ENCODE measurements around the gene NPNT.

Gene NPNT

DNA sequence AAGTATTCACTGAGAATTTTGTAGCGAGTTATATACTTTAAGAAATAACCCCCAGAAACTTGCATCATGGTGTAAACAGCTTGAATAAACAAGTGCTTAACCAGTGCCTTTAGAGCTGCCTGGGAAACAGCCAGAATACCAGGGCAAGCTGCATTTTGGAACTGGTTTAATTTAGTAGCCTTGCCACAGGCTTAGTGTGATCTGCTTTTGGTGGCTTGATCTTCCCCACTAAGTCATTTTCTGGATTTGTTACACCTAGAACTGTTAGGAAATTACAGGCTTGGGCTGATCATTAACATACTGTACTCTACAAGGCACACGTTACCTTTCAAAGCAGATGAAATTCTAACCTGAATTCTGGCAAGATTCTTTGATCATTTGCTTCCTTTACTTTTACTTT is 35.4 kb downstream of the NPNT start:
- no peak for DNase-seq (ENCODE audit: low spot score in 2 of 2)
- H3K4me1 Mint-ChIP-seq: no peaks in the 10 kb centered on the region

GRCh38 chr4:105933083-105933482 is 37.8 kb downstream of the NPNT start:
- no peaks in the 10 kb centered on the region for H3K27me3 Mint-ChIP-seq
- H3K9me3 Mint-ChIP-seq: no peaks in the 10 kb centered on the region
- no peak for ATAC-seq (replicated peaks; ENCODE audit: extremely low read depth, poor library complexity, severe bottlenecking)
- H3K27ac Mint-ChIP-seq (ENCODE audit: low read depth): no peak overlapping the region
- no peak overlapping the region for H3K4me3 Mint-ChIP-seq
- H3K4me1 Mint-ChIP-seq: no peaks in the 10 kb centered on the region
- no peak for DNase-seq (ENCODE audit: low spot score in 2 of 2)
- H3K36me3 Mint-ChIP-seq (ENCODE audit: insufficient read depth): no peaks in the 10 kb centered on the region

More for the DNA sequence above, 35.4 kb downstream of the NPNT start:
- Mint-ChIP-seq H3K27me3 (no peaks in the 10 kb centered on the region), H3K9me3 (no peaks in the 10 kb centered on the region), H3K27ac (ENCODE audit: low read depth) (no peak overlapping the region), H3K4me3 (no peak overlapping the region), H3K36me3 (ENCODE audit: insufficient read depth) (no peaks in the 10 kb centered on the region)
- ATAC-seq (replicated peaks; ENCODE audit: extremely low read depth, poor library complexity, severe bottlenecking): no peak

- H3K9me3 Mint-ChIP-seq: no peaks in the 10 kb centered on the region
- no peaks in the 10 kb centered on the region for H3K36me3 Mint-ChIP-seq (ENCODE audit: insufficient read depth)
- no peaks in the 10 kb centered on the region for H3K4me1 Mint-ChIP-seq
- H3K27ac Mint-ChIP-seq (ENCODE audit: low read depth): no peak overlapping the region
- no peaks in the 10 kb centered on the region for H3K27me3 Mint-ChIP-seq
- H3K4me3 Mint-ChIP-seq: no peak overlapping the region
- ATAC-seq (replicated peaks; ENCODE audit: extremely low read depth, poor library complexity, severe bottlenecking) (no peak), DNase-seq (ENCODE audit: low spot score in 2 of 2) (no peak)
Observed at GRCh38 chr4:105934386-105934785, 39.1 kb downstream of the NPNT start.

GRCh38 chr4:105936901-105937300 is 41.6 kb downstream of the NPNT start:
- no peak for DNase-seq (ENCODE audit: low spot score in 2 of 2)
- Mint-ChIP-seq H3K4me3 (no peak overlapping the region), H3K36me3 (ENCODE audit: insufficient read depth) (no peaks in the 10 kb centered on the region), H3K27me3 (no peaks in the 10 kb centered on the region), H3K9me3 (no peaks in the 10 kb centered on the region), H3K4me1 (no peaks in the 10 kb centered on the region), H3K27ac (ENCODE audit: low read depth) (no peak overlapping the region)
- ATAC-seq (replicated peaks; ENCODE audit: extremely low read depth, poor library complexity, severe bottlenecking): no peak

GRCh38 chr4:105937759-105938158 is 42.5 kb downstream of the NPNT start:
- Mint-ChIP-seq H3K27me3 (no peaks in the 10 kb centered on the region), H3K36me3 (ENCODE audit: insufficient read depth) (no peaks in the 10 kb centered on the region), H3K27ac (ENCODE audit: low read depth) (no peak overlapping the region), H3K4me3 (no peak overlapping the region), H3K4me1 (no peaks in the 10 kb centered on the region), H3K9me3 (no peaks in the 10 kb centered on the region)
- ATAC-seq (replicated peaks; ENCODE audit: extremely low read depth, poor library complexity, severe bottlenecking): no peak
- no peak for DNase-seq (ENCODE audit: low spot score in 2 of 2)

- DNase-seq (ENCODE audit: low spot score in 2 of 2) (no peak), ATAC-seq (replicated peaks; ENCODE audit: extremely low read depth, poor library complexity, severe bottlenecking) (no peak)
- H3K9me3 Mint-ChIP-seq: peaks cover 10% of the 10 kb centered on the region
- H3K27ac Mint-ChIP-seq (ENCODE audit: low read depth): no peak overlapping the region
- H3K4me3 Mint-ChIP-seq: no peak overlapping the region
- no peaks in the 10 kb centered on the region for H3K4me1 Mint-ChIP-seq
- no peaks in the 10 kb centered on the region for H3K36me3 Mint-ChIP-seq (ENCODE audit: insufficient read depth)
- H3K27me3 Mint-ChIP-seq: no peaks in the 10 kb centered on the region
Observed at GRCh38 chr4:105943234-105943633, 48.0 kb downstream of the NPNT start.

GRCh38 chr4:105944540-105944939 is 49.3 kb downstream of the NPNT start:
- no peaks in the 10 kb centered on the region for H3K4me1 Mint-ChIP-seq
- H3K27me3 Mint-ChIP-seq: no peaks in the 10 kb centered on the region
- H3K27ac Mint-ChIP-seq (ENCODE audit: low read depth): no peak overlapping the region
- H3K36me3 Mint-ChIP-seq (ENCODE audit: insufficient read depth): no peaks in the 10 kb centered on the region
- no peak overlapping the region for H3K4me3 Mint-ChIP-seq
- no peak for DNase-seq (ENCODE audit: low spot score in 2 of 2)
- no peak for ATAC-seq (replicated peaks; ENCODE audit: extremely low read depth, poor library complexity, severe bottlenecking)
- peaks cover 10% of the 10 kb centered on the region for H3K9me3 Mint-ChIP-seq

- Mint-ChIP-seq H3K9me3 (peaks cover 10% of the 10 kb centered on the region), H3K27me3 (no peaks in the 10 kb centered on the region), H3K27ac (ENCODE audit: low read depth) (no peak overlapping the region), H3K4me1 (no peaks in the 10 kb centered on the region), H3K4me3 (no peak overlapping the region), H3K36me3 (ENCODE audit: insufficient read depth) (no peaks in the 10 kb centered on the region)
- ATAC-seq (replicated peaks; ENCODE audit: extremely low read depth, poor library complexity, severe bottlenecking) (no peak), DNase-seq (ENCODE audit: low spot score in 2 of 2) (no peak)
Observed at GRCh38 chr4:105946771-105947170, 51.5 kb downstream of the NPNT start.

DNA sequence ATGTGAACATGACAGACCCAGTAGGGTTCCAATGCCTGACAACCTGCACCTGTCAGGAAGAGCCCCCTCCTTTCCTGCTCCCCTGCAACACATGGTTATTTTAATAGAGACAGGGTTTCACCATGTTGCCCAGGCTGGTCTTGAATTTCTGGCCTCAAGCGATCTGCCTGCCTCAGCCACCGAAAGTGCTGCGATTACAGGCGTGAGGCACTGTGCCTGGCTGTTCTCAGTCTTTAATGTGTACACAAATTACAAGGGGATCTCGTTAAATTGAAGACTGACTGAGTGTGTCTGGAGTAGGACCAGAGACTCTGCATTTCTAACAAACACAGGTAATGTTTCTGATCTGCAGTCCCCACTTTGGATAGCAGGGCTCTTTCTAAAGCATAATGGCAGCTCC is 55.4 kb downstream of the NPNT start:
- H3K4me1 Mint-ChIP-seq: no peaks in the 10 kb centered on the region
- no peaks in the 10 kb centered on the region for H3K36me3 Mint-ChIP-seq (ENCODE audit: insufficient read depth)
- no peak overlapping the region for H3K4me3 Mint-ChIP-seq
- H3K9me3 Mint-ChIP-seq: peaks cover 6% of the 10 kb centered on the region
- H3K27me3 Mint-ChIP-seq: no peaks in the 10 kb centered on the region
- DNase-seq (ENCODE audit: low spot score in 2 of 2): no peak
- no peak for ATAC-seq (replicated peaks; ENCODE audit: extremely low read depth, poor library complexity, severe bottlenecking)
- H3K27ac Mint-ChIP-seq (ENCODE audit: low read depth): no peak overlapping the region

GRCh38 chr4:105951198-105951597 is 55.9 kb downstream of the NPNT start:
- no peaks in the 10 kb centered on the region for H3K27me3 Mint-ChIP-seq
- no peak overlapping the region for H3K27ac Mint-ChIP-seq (ENCODE audit: low read depth)
- ATAC-seq (replicated peaks; ENCODE audit: extremely low read depth, poor library complexity, severe bottlenecking) (no peak), DNase-seq (ENCODE audit: low spot score in 2 of 2) (no peak)
- H3K36me3 Mint-ChIP-seq (ENCODE audit: insufficient read depth): no peaks in the 10 kb centered on the region
- H3K4me1 Mint-ChIP-seq: no peaks in the 10 kb centered on the region
- H3K9me3 Mint-ChIP-seq: peaks cover 5% of the 10 kb centered on the region
- no peak overlapping the region for H3K4me3 Mint-ChIP-seq

- ATAC-seq (replicated peaks; ENCODE audit: extremely low read depth, poor library complexity, severe bottlenecking) (no peak), DNase-seq (ENCODE audit: low spot score in 2 of 2) (no peak)
- Mint-ChIP-seq H3K4me1 (no peaks in the 10 kb centered on the region), H3K4me3 (no peak overlapping the region), H3K9me3 (no peaks in the 10 kb centered on the region), H3K27ac (ENCODE audit: low read depth) (no peak overlapping the region), H3K27me3 (no peaks in the 10 kb centered on the region), H3K36me3 (ENCODE audit: insufficient read depth) (no peaks in the 10 kb centered on the region)
Observed at GRCh38 chr4:105952591-105952990, 57.3 kb downstream of the NPNT start.

DNA sequence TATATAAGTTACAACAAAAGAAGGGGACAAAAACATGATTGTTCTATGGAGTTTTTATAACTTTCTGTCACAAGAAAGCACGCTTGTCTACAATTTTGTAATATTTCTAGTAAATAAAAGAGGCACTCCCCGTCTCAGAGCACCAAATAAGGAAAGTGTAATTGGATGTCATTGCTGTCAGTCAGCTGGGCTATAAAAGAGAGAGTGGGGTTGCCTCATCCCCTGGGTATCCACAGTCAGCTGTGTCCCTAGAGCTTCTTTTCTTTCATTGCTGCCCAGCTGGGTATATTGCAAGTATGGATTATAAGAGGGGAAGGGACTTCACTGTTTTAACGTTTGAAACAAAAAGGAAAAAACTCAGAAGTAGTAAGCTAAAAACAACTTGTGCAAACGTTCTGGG is 61.3 kb downstream of the NPNT start:
- no peak for ATAC-seq (replicated peaks; ENCODE audit: extremely low read depth, poor library complexity, severe bottlenecking)
- peaks cover under 1% of the 10 kb centered on the region for H3K9me3 Mint-ChIP-seq
- no peak overlapping the region for H3K27ac Mint-ChIP-seq (ENCODE audit: low read depth)
- peaks cover 4% of the 10 kb centered on the region for H3K27me3 Mint-ChIP-seq
- no peaks in the 10 kb centered on the region for H3K36me3 Mint-ChIP-seq (ENCODE audit: insufficient read depth)
- H3K4me1 Mint-ChIP-seq: no peaks in the 10 kb centered on the region
- no peak overlapping the region for H3K4me3 Mint-ChIP-seq
- DNase-seq (ENCODE audit: low spot score in 2 of 2): no peak

DNA sequence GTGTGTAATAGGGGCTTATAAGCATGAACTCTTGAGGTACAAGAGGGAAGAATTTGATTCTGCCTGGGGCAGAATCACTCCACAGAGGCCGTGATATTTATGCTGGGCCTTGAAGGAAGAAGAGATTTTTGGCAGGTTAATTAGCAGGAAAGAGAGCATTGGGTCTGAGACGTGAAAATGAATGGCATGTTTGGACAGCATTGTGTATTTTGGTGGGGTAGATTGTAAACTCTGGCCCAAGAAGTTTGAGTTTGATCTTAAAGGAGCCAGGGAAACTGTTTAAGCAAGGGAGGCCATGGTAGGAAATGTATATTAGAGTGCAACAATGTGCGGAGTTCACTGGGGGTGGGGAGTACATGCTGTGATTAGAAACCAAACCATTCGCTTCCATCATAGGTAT is 62.4 kb downstream of the NPNT start:
- Mint-ChIP-seq H3K27ac (ENCODE audit: low read depth) (no peak overlapping the region), H3K27me3 (peaks cover 15% of the 10 kb centered on the region), H3K36me3 (ENCODE audit: insufficient read depth) (no peaks in the 10 kb centered on the region), H3K9me3 (peaks cover 9% of the 10 kb centered on the region), H3K4me1 (no peaks in the 10 kb centered on the region), H3K4me3 (no peak overlapping the region)
- ATAC-seq (replicated peaks; ENCODE audit: extremely low read depth, poor library complexity, severe bottlenecking) (no peak), DNase-seq (ENCODE audit: low spot score in 2 of 2) (no peak)

Measured in central memory CD8-positive, alpha-beta T cell (primary cell).